ENCODE data around the gene HNRNPM. TPM values are rescaled to one million over a fixed set of nuclear protein-coding genes. Genes with fewer than 3 reads are reported as not detected.

The HNRNPM gene
- total and polyA plus RNA-seq, 2 donors (not counting 1 experiment from before 2014, with no cell fraction given): 137 to 221 TPM

GRCh38 chr19:8473648-8474476 is 29.1 kb downstream of the HNRNPM start:
- Histone ChIP-seq H3K9me3 (ENCODE audit: control extremely low read depth in 1 of 3, control insufficient read depth in 2 of 3, insufficient read depth in 1 of 3, low read length in 2 of 3) (no peaks in the 10 kb centered on the region), H3K4me2 (replicated peaks; ENCODE audit: low read depth, low read length, poor library complexity, severe bottlenecking) (peak overlapping the region; percentile 62), H3K27me3 (replicated peaks in 1 of 4; ENCODE audit: control extremely low read depth in 1 of 4, control insufficient read depth in 3 of 4, insufficient read depth in 4 of 4, low read length in 3 of 4) (no peaks in the 10 kb centered on the region), H3K9ac (ENCODE audit: low read length) (peak overlapping the region; percentile 17), H2AFZ (ENCODE audit: insufficient read depth, low read depth, low read length, poor library complexity, severe bottlenecking) (no peak overlapping the region), H3K4me1 (ENCODE audit: control insufficient read depth in 2 of 2, insufficient read depth in 2 of 2, low read length in 2 of 2) (peaks cover 34 to 45% of the 10 kb centered on the region in 2 donors), H3K36me3 (replicated peaks in 1 of 2; ENCODE audit: control extremely low read depth in 1 of 2, control insufficient read depth in 1 of 2, extremely low read depth in 1 of 2, insufficient read depth in 2 of 2, low read length in 1 of 2) (peaks cover 22 to 74% of the 10 kb centered on the region in 2 experiments), H3K27ac (ENCODE audit: low read length in 2 of 2) (peak overlapping the region; percentile 56 to 77), H4K20me1 (ENCODE audit: control insufficient read depth, insufficient read depth, low read length, poor library complexity, severe bottlenecking) (peaks cover 86% of the 10 kb centered on the region), H3K4me3 (ENCODE audit: control extremely low read depth in 1 of 5, extremely low read depth in 1 of 5, insufficient read depth in 1 of 5, low read depth in 2 of 5, low read length in 4 of 5) (peak overlapping the region in 2 of 5 experiments; percentile 0 to 7), H3K79me2 (ENCODE audit: control insufficient read depth, insufficient read depth, low read length) (peaks cover 63% of the 10 kb centered on the region)
- intact Hi-C loops (cut with micrococcal nuclease): loop anchor here (1.0 to 2.0 kb wide), 2 partner anchors 41 to 61 kb away; partner anchors contain the start of genes MARCHF2 and ZNF414
- no peak for TF ChIP-seq EZH2 (IDR thresholded peaks at IDR 0.05; ENCODE audit: borderline replicate concordance, insufficient read depth, low read depth, low read length, poor library complexity, severe bottlenecking)
- TF ChIP-seq CTCF (IDR thresholded peaks at IDR 0.05): no peak
- H3K4me1 Mint-ChIP-seq: peaks cover 50% of the 10 kb centered on the region
- no peaks in the 10 kb centered on the region for H3K27me3 Mint-ChIP-seq
- 7% methylated on average over 3 of the region's 6 CpGs for WGBS (ENCODE audit: insufficient coverage)
- CTCF ChIA-PET: interaction anchor here (0.7 to 2.4 kb wide), 8 partner anchors 10 to 116 kb away, joined by 3 to 10 read pairs (median 4); partner anchors contain the start of genes MARCHF2 and MYO1F
- POLR2A ChIA-PET: interaction anchor here (0.6 to 0.9 kb wide), 2 partner anchors 18 to 40 kb away, joined by 3 to 5 read pairs; partner anchors contain the start of gene ZNF414
- DNase-seq: peak; percentile 79
- H3K9me3 Mint-ChIP-seq (ENCODE audit: insufficient read depth): no peaks in the 10 kb centered on the region
- H3K27ac Mint-ChIP-seq: peak overlapping the region; percentile 88
- H3K4me3 Mint-ChIP-seq: peak overlapping the region; percentile 71
- peak; percentile 84 for ATAC-seq (ENCODE audit: low read depth)

- peaks cover 22 to 69% of the 10 kb centered on the region in 2 experiments for H3K36me3 ChIP-seq (replicated peaks in 1 of 2; ENCODE audit: control extremely low read depth in 1 of 2, control insufficient read depth in 1 of 2, extremely low read depth in 1 of 2, insufficient read depth in 2 of 2, low read length in 1 of 2)
- H2AFZ ChIP-seq (ENCODE audit: insufficient read depth, low read depth, low read length, poor library complexity, severe bottlenecking): no peak overlapping the region
- H3K27me3 ChIP-seq (replicated peaks in 1 of 4; ENCODE audit: control extremely low read depth in 1 of 4, control insufficient read depth in 3 of 4, insufficient read depth in 4 of 4, low read length in 3 of 4): no peaks in the 10 kb centered on the region
- H3K9ac ChIP-seq (ENCODE audit: low read length): no peak overlapping the region
- H3K79me2 ChIP-seq (ENCODE audit: control insufficient read depth, insufficient read depth, low read length): peaks cover 61% of the 10 kb centered on the region
- H3K9me3 Mint-ChIP-seq (ENCODE audit: insufficient read depth): no peaks in the 10 kb centered on the region
- intact Hi-C loops (cut with micrococcal nuclease): no loop called here
- no peaks in the 10 kb centered on the region for H3K9me3 ChIP-seq (ENCODE audit: control extremely low read depth in 1 of 3, control insufficient read depth in 2 of 3, insufficient read depth in 1 of 3, low read length in 2 of 3)
- ChIA-PET CTCF (interaction anchor here (0.7 to 2.4 kb wide), 4 partner anchors 12 to 104 kb away, joined by 3 to 6 read pairs (median 6); no protein-coding TSS in a partner anchor), POLR2A (no interaction called here)
- peaks cover 34 to 45% of the 10 kb centered on the region in 2 donors for H3K4me1 ChIP-seq (ENCODE audit: control insufficient read depth in 2 of 2, insufficient read depth in 2 of 2, low read length in 2 of 2)
- no CpG with 5 or more reads among the region's 1 CpG for WGBS (ENCODE audit: insufficient coverage)
- no peak overlapping the region for H3K4me3 Mint-ChIP-seq
- H3K27me3 Mint-ChIP-seq: no peaks in the 10 kb centered on the region
- DNase-seq (no peak), ATAC-seq (ENCODE audit: low read depth) (no peak)
- H3K27ac Mint-ChIP-seq: peak overlapping the region; percentile 88
- no peak for TF ChIP-seq CTCF (IDR thresholded peaks at IDR 0.05)
- no peak for TF ChIP-seq EZH2 (IDR thresholded peaks at IDR 0.05; ENCODE audit: borderline replicate concordance, insufficient read depth, low read depth, low read length, poor library complexity, severe bottlenecking)
- peaks cover 50% of the 10 kb centered on the region for H3K4me1 Mint-ChIP-seq
- no peak overlapping the region for H3K4me3 ChIP-seq (ENCODE audit: control extremely low read depth in 1 of 5, extremely low read depth in 1 of 5, insufficient read depth in 1 of 5, low read depth in 2 of 5, low read length in 4 of 5)
- peak overlapping the region in 1 of 2 donors; percentile 27 for H3K27ac ChIP-seq (ENCODE audit: low read length in 2 of 2)
- H3K4me2 ChIP-seq (replicated peaks; ENCODE audit: low read depth, low read length, poor library complexity, severe bottlenecking): no peak overlapping the region
- H4K20me1 ChIP-seq (ENCODE audit: control insufficient read depth, insufficient read depth, low read length, poor library complexity, severe bottlenecking): peaks cover 85% of the 10 kb centered on the region
Measured at GRCh38 chr19:8475005-8475404, 30.2 kb downstream of the HNRNPM start.

Measured in B cell (primary cell).